HFF-Myc (cell line): ENCODE data around the gene BARX1.

Experiments
- DNase-seq: peaks from one replicate; pipeline ENCODE4 v3.0.0-alpha.2; 2011; ENCODE audit warnings: low read depth; ENCODE audit errors: extremely low read depth
- H3K4me3 ChIP-seq: replicated peaks from 2 replicates; pipeline ENCODE4 v1.5.1; 2011; ENCODE audit warnings: low read depth, mild to moderate bottlenecking, control low read depth, low read length
- CTCF ChIP-seq: IDR thresholded peaks from 2 replicates; pipeline ENCODE4 v1.5.1; 2012; ENCODE audit warnings: mild to moderate bottlenecking, low read depth, low read length, control low read depth; ENCODE audit errors: missing control alignments

BARX1 gene

GRCh38 chr9:93955981-93956784 lies 1.0 kb upstream of the BARX1 start:
- no peak for TF ChIP-seq CTCF
- H3K4me3 ChIP-seq, result no peak overlapping the region

DNA sequence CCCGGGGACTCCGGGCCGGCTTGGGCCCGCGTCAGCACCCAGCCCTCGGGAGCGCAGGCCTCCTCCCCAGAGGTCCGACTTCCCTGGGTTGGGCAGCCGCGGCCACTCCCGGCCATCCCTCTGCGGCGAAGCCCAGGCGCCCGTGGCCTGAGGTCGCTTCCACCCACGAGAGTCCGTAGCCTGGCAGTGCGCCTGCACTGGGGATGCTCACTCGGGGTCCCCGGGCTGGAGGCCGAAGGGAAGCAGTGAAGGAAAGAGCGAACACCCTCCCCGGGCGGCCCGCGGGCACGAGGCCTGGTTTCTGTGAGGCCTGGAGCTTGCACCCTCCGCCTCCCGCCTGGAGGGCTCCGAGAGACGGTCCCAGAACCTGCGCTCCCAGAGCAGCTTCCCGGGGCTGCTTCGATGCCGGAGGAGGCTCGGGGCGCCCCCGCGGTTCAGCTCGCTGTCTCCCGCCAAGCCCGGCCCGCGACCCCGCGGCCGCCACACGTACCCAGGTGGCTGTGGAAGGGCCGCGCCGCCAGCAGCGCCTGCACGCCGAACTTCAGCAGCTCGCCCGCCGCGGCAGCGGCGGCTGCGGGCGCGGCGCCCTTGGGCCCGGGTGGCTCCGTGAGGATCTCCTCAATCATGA lies 607 bp downstream of the BARX1 start:
- DNase-seq, result no peak
- no peak for TF ChIP-seq CTCF
- no peak overlapping the region for H3K4me3 ChIP-seq

More at GRCh38 chr9:93955981-93956784, 1.0 kb upstream of the BARX1 start:
- no peak for DNase-seq

GRCh38 chr9:93953496-93954433 lies 1.4 kb downstream of the BARX1 start:
- no peak for TF ChIP-seq CTCF
- no peak overlapping the region for H3K4me3 ChIP-seq
- DNase-seq, result no peak

GRCh38 chr9:93952784-93953495 lies 2.2 kb downstream of the BARX1 start:
- no peak overlapping the region for H3K4me3 ChIP-seq
- TF ChIP-seq CTCF, result no peak
- no peak for DNase-seq

- DNase-seq, result no peak
- H3K4me3 ChIP-seq, result no peak overlapping the region
- TF ChIP-seq CTCF, result no peak
These were observed 2.9 kb downstream of the BARX1 start for GRCh38 chr9:93952119-93952783.
